Lower lobe of right lung (tissue), 2 donors: ENCODE results near the gene ATG101. TPM values are rescaled to one million over a fixed set of nuclear protein-coding genes. Genes with fewer than 3 reads are reported as not detected.

Experiments
- ATAC-seq, 2 donors: fragments of 200-7000 bp; cut with Tn5 transposase; one replicate each; pipeline ENCODE4 v1.9.1; 2020 to 2022; ENCODE audit warnings: mild to moderate bottlenecking in 2 of 2, moderate library complexity in 2 of 2
- DNase-seq: peaks from one replicate; pipeline ENCODE4 v3.0.0-alpha.2; 2020
- H3K27ac ChIP-seq: fragments of 200-600 bp; one replicate; pipeline ENCODE4 v1.8.0; 2022
- H3K27me3 ChIP-seq: fragments of 200-600 bp; one replicate; pipeline ENCODE4 v1.8.0; 2022; ENCODE audit warnings: low read depth
- H3K36me3 ChIP-seq: fragments of 200-600 bp; one replicate; pipeline ENCODE4 v1.8.0; 2022; ENCODE audit warnings: mild to moderate bottlenecking
- H3K4me1 ChIP-seq: fragments of 200-600 bp; one replicate; pipeline ENCODE4 v1.8.0; 2022
- H3K4me3 ChIP-seq: fragments of 200-600 bp; one replicate; pipeline ENCODE4 v1.8.0; 2022; ENCODE audit warnings: mild to moderate bottlenecking
- H3K9me3 ChIP-seq: fragments of 200-600 bp; one replicate; pipeline ENCODE4 v1.8.0; 2022
- CTCF ChIP-seq: fragments of 200-600 bp; IDR thresholded peaks from one replicate; pipeline ENCODE4 v1.8.0; 2022; ENCODE audit warnings: antibody characterized with exemption, mild to moderate bottlenecking
- intact Hi-C: fragments of 100-400 bp; cut with DNase I; formaldehyde crosslinking; loops from one replicate; pipeline ENCODE4 v1.11.0; 2022
- total RNA-seq: library from RNA; stranded (reverse); fragmentation: NEBNext Ultra II Directional; extraction: Animal tissue kit (Norgen Biotek cat#: 25700); gene quantifications from one replicate; pipeline ENCODE4 v1.2.1, GENCODE V29; 2021
- donor health status: DM: no; HTN: yes; CAD: no; lungs with severe emphysema.

The ATG101 gene
- total RNA-seq, 1 donor from 2014 or later, result 31.8 TPM

GRCh38 chr12:52036587-52037171, 33.1 kb upstream of the ATG101 start:
- Histone ChIP-seq H3K9me3 (no peaks in the 10 kb centered on the region), H3K4me3 (peak overlapping the region; percentile 49), H3K36me3 (no peaks in the 10 kb centered on the region), H3K27ac (peak overlapping the region; percentile 89), H3K27me3 (no peaks in the 10 kb centered on the region), H3K4me1 (peaks cover 54% of the 10 kb centered on the region)
- TF ChIP-seq CTCF, result no peak
- ATAC-seq (peak; percentile 80 to 81), DNase-seq (peak; percentile 92)
- intact Hi-C loops, result no loop called here

- intact Hi-C loops, result no loop called here
- Histone ChIP-seq H3K4me1 (peaks cover 52% of the 10 kb centered on the region), H3K27me3 (no peaks in the 10 kb centered on the region), H3K36me3 (no peaks in the 10 kb centered on the region), H3K4me3 (peak overlapping the region; percentile 65), H3K27ac (peak overlapping the region; percentile 85), H3K9me3 (no peaks in the 10 kb centered on the region)
- ATAC-seq (peak in 1 of 2 donors; percentile 0), DNase-seq (peak; percentile 66)
- TF ChIP-seq CTCF, result no peak
These were observed 32.4 kb upstream of the ATG101 start for GRCh38 chr12:52037248-52037861.

GRCh38 chr12:52038447-52038846, 31.3 kb upstream of the ATG101 start:
- Histone ChIP-seq H3K36me3 (no peaks in the 10 kb centered on the region), H3K9me3 (no peaks in the 10 kb centered on the region), H3K27ac (peak overlapping the region; percentile 31), H3K4me1 (peaks cover 55% of the 10 kb centered on the region), H3K27me3 (no peaks in the 10 kb centered on the region), H3K4me3 (peak overlapping the region; percentile 65)
- DNase-seq (no peak), ATAC-seq (no peak)
- no peak for TF ChIP-seq CTCF
- intact Hi-C loops, result no loop called here

GRCh38 chr12:52041035-52041434, 28.7 kb upstream of the ATG101 start:
- no peak overlapping the region for H3K27ac ChIP-seq
- intact Hi-C loops, result no loop called here
- no peaks in the 10 kb centered on the region for H3K9me3 ChIP-seq
- peaks cover 68% of the 10 kb centered on the region for H3K4me1 ChIP-seq
- H3K27me3 ChIP-seq, result no peaks in the 10 kb centered on the region
- H3K36me3 ChIP-seq, result no peaks in the 10 kb centered on the region
- H3K4me3 ChIP-seq, result no peak overlapping the region
- ATAC-seq, result no peak
- no peak for TF ChIP-seq CTCF
- no peak for DNase-seq

GRCh38 chr12:52041695-52042123, 28.1 kb upstream of the ATG101 start:
- H3K4me1 ChIP-seq, result peaks cover 68% of the 10 kb centered on the region
- H3K27ac ChIP-seq, result no peak overlapping the region
- no peak for TF ChIP-seq CTCF
- no peaks in the 10 kb centered on the region for H3K27me3 ChIP-seq
- ATAC-seq (no peak), DNase-seq (no peak)
- H3K4me3 ChIP-seq, result no peak overlapping the region
- intact Hi-C loops, result no loop called here
- H3K9me3 ChIP-seq, result no peaks in the 10 kb centered on the region
- no peaks in the 10 kb centered on the region for H3K36me3 ChIP-seq
